Measurements from ENCODE around the gene ASGR2. TPM values are rescaled to one million over a fixed set of nuclear protein-coding genes. Genes with fewer than 3 reads are reported as not detected.

ASGR2 gene
- total RNA-seq, 2 experiments from 2014 or later, result 0.20 to 0.36 TPM

GRCh38 chr17:7110617-7111306 lies 3.9 kb downstream of the ASGR2 start:
- ChIA-PET CTCF (interaction anchor here (0.7 kb wide), 1 partner anchor 13 kb away, joined by 3 read pairs; no protein-coding TSS in a partner anchor), POLR2A (no interaction called here)
- DNase-seq (no peak), ATAC-seq (ENCODE audit: poor library complexity) (no peak)
- H3K36me3 ChIP-seq (ENCODE audit: insufficient read depth, low read length), result no peaks in the 10 kb centered on the region
- H3K4me3 Mint-ChIP-seq, result no peak overlapping the region
- no peaks in the 10 kb centered on the region for H3K9me3 Mint-ChIP-seq
- H3K27me3 ChIP-seq (ENCODE audit: control insufficient read depth in 1 of 2, insufficient read depth in 2 of 2, low read length in 2 of 2), result no peaks in the 10 kb centered on the region
- peaks cover 9% of the 10 kb centered on the region for H3K4me1 ChIP-seq (ENCODE audit: insufficient read depth, low read length)
- H3K27me3 Mint-ChIP-seq, result no peaks in the 10 kb centered on the region
- no peak overlapping the region for H3K4me3 ChIP-seq (ENCODE audit: low read length)
- H3K27ac ChIP-seq (ENCODE audit: low read depth in 1 of 2, low read length in 2 of 2), result no peak overlapping the region
- intact Hi-C loops (cut with DNase I, micrococcal nuclease), result no loop called here
- no peak for TF ChIP-seq CTCF (IDR thresholded peaks at IDR 0.05)
- no peaks in the 10 kb centered on the region for H3K36me3 Mint-ChIP-seq (ENCODE audit: low read depth)
- peaks cover 5% of the 10 kb centered on the region for H3K4me1 Mint-ChIP-seq (ENCODE audit: low read depth)
- no peaks in the 10 kb centered on the region for H3K9me3 ChIP-seq (ENCODE audit: control insufficient read depth in 1 of 2, insufficient read depth in 1 of 2, low read length in 2 of 2)
- H3K27ac Mint-ChIP-seq, result no peak overlapping the region

DNA sequence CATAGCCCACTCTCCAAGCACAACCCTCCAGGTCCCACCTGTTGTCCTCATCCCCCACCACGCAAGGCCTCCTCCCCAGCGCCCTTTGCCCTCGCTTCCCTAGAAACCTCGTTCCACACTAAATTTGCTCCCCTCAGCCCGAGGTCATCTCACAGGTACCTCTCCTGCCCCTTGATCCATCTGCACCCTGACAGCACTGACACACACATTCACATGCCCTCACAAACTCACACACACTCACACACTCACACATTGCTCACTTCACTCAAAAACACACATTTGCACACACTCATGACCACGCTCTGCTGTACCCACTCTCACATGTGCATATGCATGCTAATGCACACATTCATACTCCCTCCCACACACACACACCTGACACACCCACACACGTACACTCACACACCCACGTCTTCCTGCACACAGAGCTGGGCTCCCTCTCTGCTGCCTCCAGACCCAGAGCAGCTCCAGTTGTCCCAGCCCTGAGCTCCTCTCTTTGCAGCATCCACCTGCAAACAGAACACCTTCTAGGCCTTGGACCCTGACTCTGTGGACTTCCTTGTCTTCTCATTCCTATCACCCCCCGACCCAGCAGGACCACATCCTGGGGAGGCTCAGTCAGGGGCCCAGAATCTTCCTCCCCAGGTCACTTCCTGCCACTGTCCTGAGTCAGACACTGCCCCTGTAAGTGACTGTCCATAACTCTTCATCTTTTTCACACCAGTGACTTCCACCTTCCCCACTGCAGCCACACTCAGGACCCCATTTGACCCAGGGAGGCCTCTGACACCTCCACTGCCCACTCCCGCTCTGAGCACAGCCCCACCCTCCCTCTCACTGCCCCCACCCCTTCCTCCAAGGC lies 4.9 kb downstream of the ASGR2 start:
- TF ChIP-seq CTCF (IDR thresholded peaks at IDR 0.05), result no peak
- H3K27me3 Mint-ChIP-seq, result no peaks in the 10 kb centered on the region
- POLR2A ChIA-PET, result no interaction called here
- H3K27ac Mint-ChIP-seq, result no peak overlapping the region
- Histone ChIP-seq H3K27ac (ENCODE audit: low read depth in 1 of 2, low read length in 2 of 2) (no peak overlapping the region), H3K36me3 (ENCODE audit: insufficient read depth, low read length) (no peaks in the 10 kb centered on the region), H3K9me3 (ENCODE audit: control insufficient read depth in 1 of 2, insufficient read depth in 1 of 2, low read length in 2 of 2) (no peaks in the 10 kb centered on the region), H3K4me1 (ENCODE audit: insufficient read depth, low read length) (peaks cover 9% of the 10 kb centered on the region), H3K27me3 (ENCODE audit: control insufficient read depth in 1 of 2, insufficient read depth in 2 of 2, low read length in 2 of 2) (no peaks in the 10 kb centered on the region), H3K4me3 (ENCODE audit: low read length) (no peak overlapping the region)
- no peaks in the 10 kb centered on the region for H3K36me3 Mint-ChIP-seq (ENCODE audit: low read depth)
- intact Hi-C loops (cut with DNase I, micrococcal nuclease), result no loop called here
- H3K4me3 Mint-ChIP-seq, result no peak overlapping the region
- CTCF ChIA-PET, result no interaction called here
- H3K4me1 Mint-ChIP-seq (ENCODE audit: low read depth), result peaks cover 5% of the 10 kb centered on the region
- ATAC-seq (ENCODE audit: poor library complexity) (no peak), DNase-seq (no peak)
- no peaks in the 10 kb centered on the region for H3K9me3 Mint-ChIP-seq

GRCh38 chr17:7108981-7109380 lies 5.6 kb downstream of the ASGR2 start:
- Histone ChIP-seq H3K27ac (ENCODE audit: low read depth in 1 of 2, low read length in 2 of 2) (no peak overlapping the region), H3K4me1 (ENCODE audit: insufficient read depth, low read length) (peaks cover 9% of the 10 kb centered on the region), H3K4me3 (ENCODE audit: low read length) (no peak overlapping the region), H3K27me3 (ENCODE audit: control insufficient read depth in 1 of 2, insufficient read depth in 2 of 2, low read length in 2 of 2) (no peaks in the 10 kb centered on the region), H3K36me3 (ENCODE audit: insufficient read depth, low read length) (no peaks in the 10 kb centered on the region), H3K9me3 (ENCODE audit: control insufficient read depth in 1 of 2, insufficient read depth in 1 of 2, low read length in 2 of 2) (no peaks in the 10 kb centered on the region)
- Mint-ChIP-seq H3K27ac (no peak overlapping the region), H3K4me3 (no peak overlapping the region), H3K4me1 (ENCODE audit: low read depth) (peaks cover 5% of the 10 kb centered on the region), H3K36me3 (ENCODE audit: low read depth) (no peaks in the 10 kb centered on the region), H3K27me3 (no peaks in the 10 kb centered on the region), H3K9me3 (no peaks in the 10 kb centered on the region)
- ChIA-PET CTCF (no interaction called here), POLR2A (no interaction called here)
- ATAC-seq (ENCODE audit: poor library complexity) (no peak), DNase-seq (no peak)
- TF ChIP-seq CTCF (IDR thresholded peaks at IDR 0.05), result no peak
- intact Hi-C loops (cut with DNase I, micrococcal nuclease), result no loop called here

Measured in CD4-positive, alpha-beta T cell (primary cell).